Inferior parietal cortex (tissue), 1 donor: ENCODE data around the gene TTC13.
"Not testable (repeated sequence)": the region's sequence is repeated elsewhere in the genome, so short reads cannot be mapped to it uniquely, and the experiment has no call there.

Experiments
- DNase-seq: peaks from one replicate; pipeline ENCODE4 v3.0.0-alpha.2; 2016; ENCODE audit errors: extremely low spot score

TTC13 gene

GRCh38 chr1:230987448-230987847 lies 8.8 kb upstream of the TTC13 start:
- DNase-seq = no peak

GRCh38 chr1:230986976-230987375 lies 8.3 kb upstream of the TTC13 start:
- DNase-seq = no peak

GRCh38 chr1:230985711-230986110 lies 7.0 kb upstream of the TTC13 start:
- DNase-seq = no peak

GRCh38 chr1:230984622-230985515 lies 6.2 kb upstream of the TTC13 start:
- DNase-seq = not testable (repeated sequence)

GRCh38 chr1:230983811-230984210 lies 5.2 kb upstream of the TTC13 start:
- DNase-seq = no peak

- DNase-seq = no peak
Measured at GRCh38 chr1:230982696-230983095, 4.0 kb upstream of the TTC13 start.

GRCh38 chr1:230979952-230980351 lies 1.3 kb upstream of the TTC13 start:
- DNase-seq = no peak

GRCh38 chr1:230979389-230979716 lies 692 bp upstream of the TTC13 start:
- no peak for DNase-seq

GRCh38 chr1:230977761-230978490 lies 735 bp downstream of the TTC13 start:
- DNase-seq = peak; percentile 33

- no peak for DNase-seq
Measured at GRCh38 chr1:230976825-230977747, 1.6 kb downstream of the TTC13 start.

GRCh38 chr1:230976360-230976759 lies 2.3 kb downstream of the TTC13 start:
- no peak for DNase-seq

GRCh38 chr1:230975636-230976035 lies 3.0 kb downstream of the TTC13 start:
- DNase-seq = no peak

- DNase-seq = no peak
Measured at GRCh38 chr1:230972855-230973271, 5.8 kb downstream of the TTC13 start.

GRCh38 chr1:230971771-230972170 lies 6.9 kb downstream of the TTC13 start:
- peak; percentile 22 for DNase-seq

GRCh38 chr1:230970432-230970831 lies 8.2 kb downstream of the TTC13 start:
- no peak for DNase-seq

GRCh38 chr1:230966358-230966873 lies 12.2 kb downstream of the TTC13 start:
- DNase-seq = no peak

- DNase-seq = no peak
Measured at GRCh38 chr1:230965535-230965934, 13.1 kb downstream of the TTC13 start.

GRCh38 chr1:230964896-230965295 lies 13.8 kb downstream of the TTC13 start:
- no peak for DNase-seq

- DNase-seq = no peak
Measured at GRCh38 chr1:230958370-230958769, 20.3 kb downstream of the TTC13 start.

GRCh38 chr1:230957580-230957989 lies 21.1 kb downstream of the TTC13 start:
- DNase-seq = no peak

- no peak for DNase-seq
Measured at GRCh38 chr1:230950404-230950803, 28.3 kb downstream of the TTC13 start.

- DNase-seq = no peak
Measured at GRCh38 chr1:230948903-230949302, 29.8 kb downstream of the TTC13 start.
